SK-N-SH (cell line): Measurements from ENCODE around the gene SLC17A2.

Experiments used
- CTCF ChIP-seq: fragments of 200-600 bp; sonication (generic); IDR thresholded peaks from 2 replicates; pipeline ENCODE4 v1.6.1; 2017; ENCODE audit warnings: antibody characterized with exemption, mild to moderate bottlenecking, moderate library complexity
- EZH2phosphoT487 ChIP-seq: fragments of 200-600 bp; sonication (generic); IDR thresholded peaks from 2 replicates; pipeline ENCODE4 v1.6.1; 2017; ENCODE audit warnings: low read depth, mixed run types, mild to moderate bottlenecking, antibody characterized with exemption, moderate library complexity, borderline replicate concordance
- REST ChIP-seq: IDR thresholded peaks from 2 replicates; pipeline ENCODE4 v1.6.1; 2012; ENCODE audit warnings: mild to moderate bottlenecking, low read depth, low read length, moderate library complexity
- RFX5 ChIP-seq: IDR thresholded peaks from 2 replicates; pipeline ENCODE4 v1.6.1; 2012; ENCODE audit warnings: mild to moderate bottlenecking, improper control_type of control experiment, low read length
- USF2 ChIP-seq: fragments of 150-350 bp; IDR thresholded peaks from 2 replicates; pipeline ENCODE4 v1.6.1; 2017; ENCODE audit warnings: antibody characterized with exemption, low read length, low read depth, borderline replicate concordance

GRCh38 chr6:25972902-25973301 lies 42.4 kb upstream of the SLC17A2 start:
- TF ChIP-seq REST (no peak), CTCF (no peak), USF2 (no peak), RFX5 (no peak), EZH2phosphoT487 (no peak)
